Upper lobe of left lung (tissue), 4 donors: Measurements from ENCODE around the gene EIF4EBP3.

Experiments
- CTCF ChIP-seq, 6 experiments: fragments of 450-650 bp in 4 of 6; fragments of 200-600 bp in 2 of 6; sonication (generic) in 2 of 6; IDR thresholded peaks; one replicate each; pipeline ENCODE4 v1.5.1; 2016 to 2019; ENCODE audit warnings: antibody characterized with exemption in 6 of 6
- POLR2A ChIP-seq, 4 donors: fragments of 450-650 bp; IDR thresholded peaks; one replicate each; pipeline ENCODE4 v1.5.1; 2016 to 2017; ENCODE audit warnings: antibody characterized with exemption in 4 of 4, mild to moderate bottlenecking in 2 of 4
- POLR2AphosphoS5 ChIP-seq, 2 donors: sonication (generic); formaldehyde crosslinking; IDR thresholded peaks; one replicate each; pipeline ENCODE4 v1.5.1; 2017; ENCODE audit warnings: antibody characterized with exemption in 2 of 2

- TF ChIP-seq CTCF (IDR thresholded peaks at IDR 0.05), result no peak
- TF ChIP-seq POLR2AphosphoS5 (IDR thresholded peaks at IDR 0.05), result no peak
- TF ChIP-seq POLR2A (IDR thresholded peaks at IDR 0.05), result no peak
Measured at GRCh38 chr5:140566665-140567064, 19.2 kb downstream of the EIF4EBP3 start.
